ENCODE data around the gene RALBP1.

DNA sequence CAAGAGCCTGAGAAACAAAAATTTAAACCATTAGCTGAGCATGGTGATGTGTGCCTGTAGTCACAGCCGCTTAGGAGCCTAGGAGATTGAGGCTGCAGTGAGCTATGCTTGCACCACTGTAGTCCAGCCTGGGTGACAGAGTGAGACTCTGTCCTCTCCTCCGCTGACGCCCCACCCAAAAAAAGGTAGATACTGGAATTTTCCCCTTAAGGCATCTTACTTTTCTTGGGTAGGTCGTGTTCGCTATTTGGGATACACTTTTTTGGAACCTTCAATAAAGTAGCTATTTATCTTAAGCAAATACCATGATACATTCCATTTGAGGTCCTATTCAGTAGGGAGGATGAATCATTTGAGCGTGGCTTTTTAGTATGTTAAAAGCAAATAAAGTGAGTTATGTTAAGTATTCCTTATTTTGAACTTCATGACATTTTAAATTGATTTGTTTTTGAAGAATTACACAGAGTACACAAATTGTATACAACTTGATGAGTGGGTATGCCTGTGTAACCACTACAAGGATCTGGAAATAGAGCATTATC is 38.7 kb downstream of the RALBP1 start:
- TF ChIP-seq TCF7L2 (IDR thresholded peaks at IDR 0.05; ENCODE audit: borderline replicate concordance, low read depth, low read length) (no peak), ZNF292 (tag by site-specific recombination; IDR thresholded peaks at IDR 0.05; ENCODE audit: borderline replicate concordance, low read depth) (no peak), REPIN1 (tag by site-specific recombination; IDR thresholded peaks at IDR 0.05; ENCODE audit: low read depth) (no peak), ZNF777 (tag by site-specific recombination; IDR thresholded peaks at IDR 0.05; ENCODE audit: borderline replicate concordance) (no peak), SP2 (tag by site-specific recombination; IDR thresholded peaks at IDR 0.05) (no peak), ZNF140 (tag by site-specific recombination; IDR thresholded peaks at IDR 0.05) (no peak), ZNF23 (tag by site-specific recombination; IDR thresholded peaks at IDR 0.05; ENCODE audit: borderline replicate concordance) (no peak), SETDB1 (IDR thresholded peaks at IDR 0.05; ENCODE audit: insufficient read length, low read length) (no peak), ZBTB1 (tag by site-specific recombination; IDR thresholded peaks at IDR 0.05) (no peak)
- TF ChIP-seq, protein P1, sequence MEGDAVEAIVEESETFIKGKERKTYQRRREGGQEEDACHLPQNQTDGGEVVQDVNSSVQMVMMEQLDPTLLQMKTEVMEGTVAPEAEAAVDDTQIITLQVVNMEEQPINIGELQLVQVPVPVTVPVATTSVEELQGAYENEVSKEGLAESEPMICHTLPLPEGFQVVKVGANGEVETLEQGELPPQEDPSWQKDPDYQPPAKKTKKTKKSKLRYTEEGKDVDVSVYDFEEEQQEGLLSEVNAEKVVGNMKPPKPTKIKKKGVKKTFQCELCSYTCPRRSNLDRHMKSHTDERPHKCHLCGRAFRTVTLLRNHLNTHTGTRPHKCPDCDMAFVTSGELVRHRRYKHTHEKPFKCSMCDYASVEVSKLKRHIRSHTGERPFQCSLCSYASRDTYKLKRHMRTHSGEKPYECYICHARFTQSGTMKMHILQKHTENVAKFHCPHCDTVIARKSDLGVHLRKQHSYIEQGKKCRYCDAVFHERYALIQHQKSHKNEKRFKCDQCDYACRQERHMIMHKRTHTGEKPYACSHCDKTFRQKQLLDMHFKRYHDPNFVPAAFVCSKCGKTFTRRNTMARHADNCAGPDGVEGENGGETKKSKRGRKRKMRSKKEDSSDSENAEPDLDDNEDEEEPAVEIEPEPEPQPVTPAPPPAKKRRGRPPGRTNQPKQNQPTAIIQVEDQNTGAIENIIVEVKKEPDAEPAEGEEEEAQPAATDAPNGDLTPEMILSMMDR (tag by site-specific recombination; IDR thresholded peaks at IDR 0.05): no peak
- TF ChIP-seq, protein P2, sequence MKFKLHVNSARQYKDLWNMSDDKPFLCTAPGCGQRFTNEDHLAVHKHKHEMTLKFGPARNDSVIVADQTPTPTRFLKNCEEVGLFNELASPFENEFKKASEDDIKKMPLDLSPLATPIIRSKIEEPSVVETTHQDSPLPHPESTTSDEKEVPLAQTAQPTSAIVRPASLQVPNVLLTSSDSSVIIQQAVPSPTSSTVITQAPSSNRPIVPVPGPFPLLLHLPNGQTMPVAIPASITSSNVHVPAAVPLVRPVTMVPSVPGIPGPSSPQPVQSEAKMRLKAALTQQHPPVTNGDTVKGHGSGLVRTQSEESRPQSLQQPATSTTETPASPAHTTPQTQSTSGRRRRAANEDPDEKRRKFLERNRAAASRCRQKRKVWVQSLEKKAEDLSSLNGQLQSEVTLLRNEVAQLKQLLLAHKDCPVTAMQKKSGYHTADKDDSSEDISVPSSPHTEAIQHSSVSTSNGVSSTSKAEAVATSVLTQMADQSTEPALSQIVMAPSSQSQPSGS (tag by site-specific recombination; IDR thresholded peaks at IDR 0.05; ENCODE audit: low read depth): no peak
- TF ChIP-seq, protein P3, sequence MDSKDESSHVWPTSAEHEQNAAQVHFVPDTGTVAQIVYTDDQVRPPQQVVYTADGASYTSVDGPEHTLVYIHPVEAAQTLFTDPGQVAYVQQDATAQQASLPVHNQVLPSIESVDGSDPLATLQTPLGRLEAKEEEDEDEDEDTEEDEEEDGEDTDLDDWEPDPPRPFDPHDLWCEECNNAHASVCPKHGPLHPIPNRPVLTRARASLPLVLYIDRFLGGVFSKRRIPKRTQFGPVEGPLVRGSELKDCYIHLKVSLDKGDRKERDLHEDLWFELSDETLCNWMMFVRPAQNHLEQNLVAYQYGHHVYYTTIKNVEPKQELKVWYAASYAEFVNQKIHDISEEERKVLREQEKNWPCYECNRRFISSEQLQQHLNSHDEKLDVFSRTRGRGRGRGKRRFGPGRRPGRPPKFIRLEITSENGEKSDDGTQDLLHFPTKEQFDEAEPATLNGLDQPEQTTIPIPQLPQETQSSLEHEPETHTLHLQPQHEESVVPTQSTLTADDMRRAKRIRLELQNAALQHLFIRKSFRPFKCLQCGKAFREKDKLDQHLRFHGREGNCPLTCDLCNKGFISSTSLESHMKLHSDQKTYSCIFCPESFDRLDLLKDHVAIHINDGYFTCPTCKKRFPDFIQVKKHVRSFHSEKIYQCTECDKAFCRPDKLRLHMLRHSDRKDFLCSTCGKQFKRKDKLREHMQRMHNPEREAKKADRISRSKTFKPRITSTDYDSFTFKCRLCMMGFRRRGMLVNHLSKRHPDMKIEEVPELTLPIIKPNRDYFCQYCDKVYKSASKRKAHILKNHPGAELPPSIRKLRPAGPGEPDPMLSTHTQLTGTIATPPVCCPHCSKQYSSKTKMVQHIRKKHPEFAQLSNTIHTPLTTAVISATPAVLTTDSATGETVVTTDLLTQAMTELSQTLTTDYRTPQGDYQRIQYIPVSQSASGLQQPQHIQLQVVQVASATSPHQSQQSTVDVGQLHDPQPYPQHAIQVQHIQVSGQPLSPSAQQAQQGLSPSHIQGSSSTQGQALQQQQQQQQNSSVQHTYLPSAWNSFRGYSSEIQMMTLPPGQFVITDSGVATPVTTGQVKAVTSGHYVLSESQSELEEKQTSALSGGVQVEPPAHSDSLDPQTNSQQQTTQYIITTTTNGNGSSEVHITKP (tag by site-specific recombination; IDR thresholded peaks at IDR 0.05): no peak

Measured in HEK293 (cell line).